ENCODE results near the gene EZH2.

DNA sequence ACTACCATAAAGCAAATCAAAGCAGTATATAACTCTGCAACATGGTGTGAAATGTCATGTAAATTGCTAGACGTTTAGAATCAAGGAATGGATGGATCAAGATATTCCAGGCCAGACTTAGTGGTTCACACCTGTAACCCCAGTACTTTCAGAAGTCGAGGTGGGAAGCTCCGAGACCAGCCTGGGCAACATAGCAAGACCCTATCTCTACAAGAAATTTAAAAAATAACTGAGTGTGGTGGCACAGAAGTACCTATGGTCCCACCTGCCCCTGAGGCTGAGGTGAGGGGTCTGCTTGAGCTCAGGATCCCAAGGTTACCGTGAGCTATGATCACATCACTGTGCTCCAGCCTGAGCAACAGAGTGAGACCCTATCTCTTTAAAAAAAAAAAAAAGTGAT, 2.8 kb upstream of the EZH2 start:
- TF ChIP-seq, protein P1, sequence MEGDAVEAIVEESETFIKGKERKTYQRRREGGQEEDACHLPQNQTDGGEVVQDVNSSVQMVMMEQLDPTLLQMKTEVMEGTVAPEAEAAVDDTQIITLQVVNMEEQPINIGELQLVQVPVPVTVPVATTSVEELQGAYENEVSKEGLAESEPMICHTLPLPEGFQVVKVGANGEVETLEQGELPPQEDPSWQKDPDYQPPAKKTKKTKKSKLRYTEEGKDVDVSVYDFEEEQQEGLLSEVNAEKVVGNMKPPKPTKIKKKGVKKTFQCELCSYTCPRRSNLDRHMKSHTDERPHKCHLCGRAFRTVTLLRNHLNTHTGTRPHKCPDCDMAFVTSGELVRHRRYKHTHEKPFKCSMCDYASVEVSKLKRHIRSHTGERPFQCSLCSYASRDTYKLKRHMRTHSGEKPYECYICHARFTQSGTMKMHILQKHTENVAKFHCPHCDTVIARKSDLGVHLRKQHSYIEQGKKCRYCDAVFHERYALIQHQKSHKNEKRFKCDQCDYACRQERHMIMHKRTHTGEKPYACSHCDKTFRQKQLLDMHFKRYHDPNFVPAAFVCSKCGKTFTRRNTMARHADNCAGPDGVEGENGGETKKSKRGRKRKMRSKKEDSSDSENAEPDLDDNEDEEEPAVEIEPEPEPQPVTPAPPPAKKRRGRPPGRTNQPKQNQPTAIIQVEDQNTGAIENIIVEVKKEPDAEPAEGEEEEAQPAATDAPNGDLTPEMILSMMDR (IDR thresholded peaks at IDR 0.05), result no peak
- TF ChIP-seq POLR2A (IDR thresholded peaks at IDR 0.05) (no peak), EP300 (IDR thresholded peaks at IDR 0.05; ENCODE audit: low read depth) (no peak), POLR2AphosphoS5 (IDR thresholded peaks at IDR 0.05) (no peak)

All from transverse colon (tissue), 4 donors.